Measurements from ENCODE around the gene STMN3. TPM values are rescaled to one million over a fixed set of nuclear protein-coding genes. Genes with fewer than 3 reads are reported as not detected.

Gene STMN3
- total and polyA plus RNA-seq, 10 of the 15 experiments (the other 5 are each of a cell fraction or from before 2014, with no cell fraction given): 0.09 to 3.6 (median 1.4) TPM; not detected in 1

DNA sequence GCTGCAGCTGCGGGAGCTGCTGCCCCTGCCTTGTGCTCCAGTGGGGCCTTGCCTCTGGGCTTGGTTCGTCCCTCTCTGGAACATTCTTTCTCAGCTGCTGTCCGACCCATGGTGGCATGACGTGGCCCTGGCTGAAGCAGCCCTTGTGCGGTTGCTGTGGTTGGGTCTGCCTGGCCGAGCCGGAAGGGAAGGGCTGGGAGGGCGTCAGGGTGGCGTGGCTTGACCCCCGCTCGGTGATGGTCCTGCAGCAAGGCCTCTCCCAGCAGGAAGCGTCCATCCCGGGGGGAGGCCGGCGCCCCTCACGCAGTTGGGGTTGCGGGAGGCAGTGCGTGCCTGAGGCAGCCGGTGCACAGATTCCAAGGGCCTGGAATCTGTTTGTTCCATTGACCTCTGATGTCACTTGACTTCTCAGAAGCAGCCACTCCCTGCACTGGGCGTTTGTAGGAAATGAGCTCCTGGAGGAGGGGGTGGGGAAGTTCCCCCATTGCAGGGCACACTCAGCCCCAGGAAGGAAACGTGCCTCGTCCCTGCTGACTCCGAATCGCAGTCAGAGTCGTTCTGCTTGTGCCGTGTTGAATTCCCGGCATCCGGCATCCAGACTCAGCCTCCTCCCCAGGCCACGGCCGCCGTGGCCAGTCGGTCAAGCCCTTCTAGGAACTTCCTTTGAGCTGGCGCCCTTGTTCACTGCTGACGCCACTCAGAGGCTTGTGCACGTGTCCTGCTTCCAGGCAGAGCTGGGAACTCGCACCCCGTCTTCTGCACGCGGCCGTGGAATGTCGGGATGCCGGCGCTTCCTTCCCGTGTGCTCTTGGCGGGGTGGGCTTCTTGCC lies 33.5 kb upstream of the STMN3 start:
- H3K4me1 ChIP-seq (ENCODE audit: control insufficient read depth, insufficient read depth, low read length): no peaks in the 10 kb centered on the region
- ChIA-PET CTCF (no interaction called here), POLR2A (no interaction called here), RAD21 (ENCODE audit: unreplicated experiment) (no interaction called here), SMC1A (ENCODE audit: uncharacterized antibody, unreplicated experiment) (interaction anchor here (1.5 kb wide), 1 partner anchor 149 kb away, joined by 3 read pairs; no protein-coding TSS in a partner anchor)
- H3K4me2 ChIP-seq (ENCODE audit: control insufficient read depth, insufficient read depth): no peak overlapping the region
- no peak for ATAC-seq
- no peaks in the 10 kb centered on the region for H3K9me3 ChIP-seq (replicated peaks; ENCODE audit: control insufficient read depth, insufficient read depth, low read length)
- H3K36me3 ChIP-seq (ENCODE audit: control insufficient read depth in 2 of 2, insufficient read depth in 2 of 2, low read length in 1 of 2): no peaks in the 10 kb centered on the region; a peak in 1 of 4 replicates
- in situ Hi-C loops (cut with MboI) (no loop called here), intact Hi-C loops (cut with micrococcal nuclease; ENCODE audit: unreplicated experiment) (no loop called here)
- H4K20me1 ChIP-seq (ENCODE audit: control insufficient read depth, insufficient read depth): no peaks in the 10 kb centered on the region
- FAIRE-seq: no peak
- no peak overlapping the region for H3K27ac ChIP-seq (ENCODE audit: control insufficient read depth, insufficient read depth)
- H3K4me3 ChIP-seq: no peak overlapping the region
- no peaks in the 10 kb centered on the region for H3K79me2 ChIP-seq (ENCODE audit: control insufficient read depth, insufficient read depth, low read length)
- H3K27me3 ChIP-seq (replicated peaks in 1 of 2; ENCODE audit: control insufficient read depth in 2 of 2, insufficient read depth in 2 of 2, low read length in 1 of 2): no peaks in the 10 kb centered on the region
- TSS peak; percentile 29 for BruUV-seq (replicated peaks)
- no peak for DNase-seq (ENCODE audit: low read depth, low spot score)
- TF ChIP-seq IKZF1 (conservative IDR thresholded peaks at IDR 0.05) (0 out of 2 replicates have a peak, but pooled peaks have one; percentile 21), POLR2A (IDR thresholded peaks at IDR 0.05; ENCODE audit: low read depth, low read length) (peak; percentile 21), BHLHE40 (IDR thresholded peaks at IDR 0.05; ENCODE audit: borderline replicate concordance in 1 of 2, low read depth in 2 of 2, low read length in 1 of 2) (peak; percentile 33 to 34; a peak in 1 of 4 replicates), EGR1 (IDR thresholded peaks at IDR 0.05; ENCODE audit: borderline replicate concordance in 1 of 2, low read depth in 2 of 2, low read length in 2 of 2) (peak in 1 of 2 experiments; percentile 59; a peak in 2 of 3 replicates), ATF7 (IDR thresholded peaks at IDR 0.05; ENCODE audit: low read depth) (no peak), CBX3 (IDR thresholded peaks at IDR 0.05; ENCODE audit: borderline replicate concordance, low read depth) (no peak), PML (IDR thresholded peaks at IDR 0.05; ENCODE audit: low read length) (no peak), SMC3 (IDR thresholded peaks at IDR 0.05; ENCODE audit: borderline replicate concordance, low read length) (no peak)
- TF ChIP-seq, protein P1, sequence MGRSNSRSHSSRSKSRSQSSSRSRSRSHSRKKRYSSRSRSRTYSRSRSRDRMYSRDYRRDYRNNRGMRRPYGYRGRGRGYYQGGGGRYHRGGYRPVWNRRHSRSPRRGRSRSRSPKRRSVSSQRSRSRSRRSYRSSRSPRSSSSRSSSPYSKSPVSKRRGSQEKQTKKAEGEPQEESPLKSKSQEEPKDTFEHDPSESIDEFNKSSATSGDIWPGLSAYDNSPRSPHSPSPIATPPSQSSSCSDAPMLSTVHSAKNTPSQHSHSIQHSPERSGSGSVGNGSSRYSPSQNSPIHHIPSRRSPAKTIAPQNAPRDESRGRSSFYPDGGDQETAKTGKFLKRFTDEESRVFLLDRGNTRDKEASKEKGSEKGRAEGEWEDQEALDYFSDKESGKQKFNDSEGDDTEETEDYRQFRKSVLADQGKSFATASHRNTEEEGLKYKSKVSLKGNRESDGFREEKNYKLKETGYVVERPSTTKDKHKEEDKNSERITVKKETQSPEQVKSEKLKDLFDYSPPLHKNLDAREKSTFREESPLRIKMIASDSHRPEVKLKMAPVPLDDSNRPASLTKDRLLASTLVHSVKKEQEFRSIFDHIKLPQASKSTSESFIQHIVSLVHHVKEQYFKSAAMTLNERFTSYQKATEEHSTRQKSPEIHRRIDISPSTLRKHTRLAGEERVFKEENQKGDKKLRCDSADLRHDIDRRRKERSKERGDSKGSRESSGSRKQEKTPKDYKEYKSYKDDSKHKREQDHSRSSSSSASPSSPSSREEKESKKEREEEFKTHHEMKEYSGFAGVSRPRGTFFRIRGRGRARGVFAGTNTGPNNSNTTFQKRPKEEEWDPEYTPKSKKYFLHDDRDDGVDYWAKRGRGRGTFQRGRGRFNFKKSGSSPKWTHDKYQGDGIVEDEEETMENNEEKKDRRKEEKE (IDR thresholded peaks at IDR 0.05): no peak
- TF ChIP-seq, protein P2, sequence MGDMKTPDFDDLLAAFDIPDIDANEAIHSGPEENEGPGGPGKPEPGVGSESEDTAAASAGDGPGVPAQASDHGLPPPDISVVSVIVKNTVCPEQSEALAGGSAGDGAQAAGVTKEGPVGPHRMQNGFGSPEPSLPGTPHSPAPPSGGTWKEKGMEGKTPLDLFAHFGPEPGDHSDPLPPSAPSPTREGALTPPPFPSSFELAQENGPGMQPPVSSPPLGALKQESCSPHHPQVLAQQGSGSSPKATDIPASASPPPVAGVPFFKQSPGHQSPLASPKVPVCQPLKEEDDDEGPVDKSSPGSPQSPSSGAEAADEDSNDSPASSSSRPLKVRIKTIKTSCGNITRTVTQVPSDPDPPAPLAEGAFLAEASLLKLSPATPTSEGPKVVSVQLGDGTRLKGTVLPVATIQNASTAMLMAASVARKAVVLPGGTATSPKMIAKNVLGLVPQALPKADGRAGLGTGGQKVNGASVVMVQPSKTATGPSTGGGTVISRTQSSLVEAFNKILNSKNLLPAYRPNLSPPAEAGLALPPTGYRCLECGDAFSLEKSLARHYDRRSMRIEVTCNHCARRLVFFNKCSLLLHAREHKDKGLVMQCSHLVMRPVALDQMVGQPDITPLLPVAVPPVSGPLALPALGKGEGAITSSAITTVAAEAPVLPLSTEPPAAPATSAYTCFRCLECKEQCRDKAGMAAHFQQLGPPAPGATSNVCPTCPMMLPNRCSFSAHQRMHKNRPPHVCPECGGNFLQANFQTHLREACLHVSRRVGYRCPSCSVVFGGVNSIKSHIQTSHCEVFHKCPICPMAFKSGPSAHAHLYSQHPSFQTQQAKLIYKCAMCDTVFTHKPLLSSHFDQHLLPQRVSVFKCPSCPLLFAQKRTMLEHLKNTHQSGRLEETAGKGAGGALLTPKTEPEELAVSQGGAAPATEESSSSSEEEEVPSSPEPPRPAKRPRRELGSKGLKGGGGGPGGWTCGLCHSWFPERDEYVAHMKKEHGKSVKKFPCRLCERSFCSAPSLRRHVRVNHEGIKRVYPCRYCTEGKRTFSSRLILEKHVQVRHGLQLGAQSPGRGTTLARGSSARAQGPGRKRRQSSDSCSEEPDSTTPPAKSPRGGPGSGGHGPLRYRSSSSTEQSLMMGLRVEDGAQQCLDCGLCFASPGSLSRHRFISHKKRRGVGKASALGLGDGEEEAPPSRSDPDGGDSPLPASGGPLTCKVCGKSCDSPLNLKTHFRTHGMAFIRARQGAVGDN (IDR thresholded peaks at IDR 0.05): no peak
- 45% methylated on average over 41 of the region's 45 CpGs for WGBS (ENCODE audit: insufficient coverage, insufficient replicate concordance, low lambda C conversion rate, missing lambda C conversion rate)
- no peak overlapping the region for H3K9ac ChIP-seq (ENCODE audit: control insufficient read depth, insufficient read depth, low read length)
- H2AFZ ChIP-seq (ENCODE audit: control insufficient read depth, low read depth, low read length): no peak overlapping the region
